SJSA1 (cell line): ENCODE data around the gene IER5. TPM values are rescaled to one million over a fixed set of nuclear protein-coding genes. Genes with fewer than 3 reads are reported as not detected.

Source experiments
- DNase-seq, 2 experiments: peaks; one replicate each; pipeline ENCODE4 v3.0.0-alpha.2; 2015 to 2020; ENCODE audit warnings: low spot score in 2 of 2, low read depth in 1 of 2
- H3K27ac ChIP-seq: fragments of 250-450 bp; sonication (Bioruptor Pico); 2 replicates; pipeline ENCODE4 v1.5.1; 2020; ENCODE audit warnings: mild to moderate bottlenecking, moderate library complexity
- H3K27me3 ChIP-seq: fragments of 250-450 bp; sonication (Bioruptor Pico); replicated peaks from 2 replicates; pipeline ENCODE4 v1.5.1; 2020; ENCODE audit warnings: mild to moderate bottlenecking, moderate library complexity
- H3K36me3 ChIP-seq: fragments of 250-450 bp; sonication (Bioruptor Pico); 2 replicates; pipeline ENCODE4 v1.5.1; 2020; ENCODE audit warnings: mild to moderate bottlenecking
- H3K4me1 ChIP-seq: fragments of 250-450 bp; sonication (Bioruptor Pico); replicated peaks from 2 replicates; pipeline ENCODE4 v1.6.1; 2021; ENCODE audit warnings: mild to moderate bottlenecking
- H3K4me3 ChIP-seq: fragments of 250-450 bp; sonication (Bioruptor Pico); 2 replicates; pipeline ENCODE4 v1.5.1; 2020; ENCODE audit warnings: mild to moderate bottlenecking
- H3K9me3 ChIP-seq: fragments of 250-450 bp; sonication (Bioruptor Pico); replicated peaks from 2 replicates; pipeline ENCODE4 v1.5.1; 2020; ENCODE audit warnings: mild to moderate bottlenecking
- total RNA-seq: library from RNA; depleted of rRNA; stranded (reverse); fragments of >200 nt; shearing (Covaris generic); gene quantifications from 2 replicates; pipeline ENCODE4 v1.2.3, GENCODE V29; 2014

IER5 gene
- total RNA-seq, 1 experiment from 2014 or later: 67.6 TPM

DNA sequence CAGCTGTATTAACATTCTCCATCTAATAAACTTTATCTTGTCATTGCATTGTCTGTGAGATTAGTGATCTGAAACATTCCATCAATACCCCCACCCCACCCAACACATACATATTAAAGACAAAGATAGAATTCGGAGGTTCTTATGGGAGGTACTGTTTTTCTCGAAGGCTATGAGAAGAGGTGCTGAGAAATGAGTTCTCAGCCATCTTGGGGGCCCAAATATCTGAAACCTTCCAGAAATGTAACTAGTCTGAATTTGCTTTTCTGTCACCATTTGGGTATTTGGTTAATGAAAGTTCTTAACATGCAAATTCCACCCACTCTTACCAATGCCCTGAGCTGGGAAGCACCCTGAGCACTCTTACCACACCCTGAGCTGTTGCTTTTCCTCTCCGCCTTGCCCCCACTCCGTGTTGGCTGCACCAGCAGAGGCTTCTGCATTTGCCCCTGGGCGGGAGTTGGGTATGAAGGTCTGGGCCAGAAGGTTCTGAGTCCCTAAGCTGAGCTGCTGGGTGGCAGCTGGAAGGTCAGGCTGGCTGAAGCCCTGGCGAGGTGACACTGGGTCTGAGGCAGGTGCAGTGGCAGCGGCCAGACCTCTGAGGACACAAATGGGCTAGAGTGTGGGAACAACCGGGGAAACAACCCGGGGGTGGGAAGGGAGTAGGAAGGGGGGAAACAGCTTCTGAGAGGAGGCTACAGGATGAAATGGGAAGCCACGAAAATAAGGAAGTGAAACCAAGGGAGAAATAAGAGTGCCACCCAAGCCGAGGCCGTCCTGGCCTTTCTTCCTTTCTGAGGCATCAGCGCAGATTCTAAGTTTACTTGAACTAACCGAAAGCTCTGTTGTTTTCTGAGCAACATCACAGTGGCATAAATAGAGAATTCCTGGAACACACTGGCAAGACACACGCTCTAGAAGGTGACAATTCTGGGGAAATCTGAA is 26.3 kb upstream of the IER5 start:
- Histone ChIP-seq H3K27me3 (no peaks in the 10 kb centered on the region), H3K9me3 (no peaks in the 10 kb centered on the region), H3K36me3 (no peaks in the 10 kb centered on the region), H3K4me3 (no peak overlapping the region), H3K27ac (peak overlapping the region; percentile 34), H3K4me1 (peaks cover 12% of the 10 kb centered on the region)
- no peak for DNase-seq

- Histone ChIP-seq H3K27ac (peak overlapping the region; percentile 34), H3K36me3 (no peaks in the 10 kb centered on the region), H3K27me3 (no peaks in the 10 kb centered on the region), H3K9me3 (no peaks in the 10 kb centered on the region), H3K4me3 (no peak overlapping the region), H3K4me1 (peaks cover 12% of the 10 kb centered on the region)
- no peak for DNase-seq
These were observed 25.6 kb upstream of the IER5 start for GRCh38 chr1:181062836-181063428.

- Histone ChIP-seq H3K27ac (no peak overlapping the region), H3K9me3 (no peaks in the 10 kb centered on the region), H3K4me3 (no peak overlapping the region), H3K4me1 (peaks cover 12% of the 10 kb centered on the region), H3K36me3 (no peaks in the 10 kb centered on the region), H3K27me3 (no peaks in the 10 kb centered on the region)
- DNase-seq: no peak
These were observed 24.4 kb upstream of the IER5 start for GRCh38 chr1:181064011-181064623.

- no peak overlapping the region for H3K27ac ChIP-seq
- no peak overlapping the region for H3K4me3 ChIP-seq
- no peaks in the 10 kb centered on the region for H3K9me3 ChIP-seq
- H3K36me3 ChIP-seq: no peaks in the 10 kb centered on the region
- H3K4me1 ChIP-seq: peaks cover 12% of the 10 kb centered on the region
- no peak for DNase-seq
- H3K27me3 ChIP-seq: no peaks in the 10 kb centered on the region
These were observed 23.8 kb upstream of the IER5 start for GRCh38 chr1:181064702-181065101.

GRCh38 chr1:181073638-181074037 is 14.9 kb upstream of the IER5 start:
- peak; percentile 62 to 83 for DNase-seq
- H3K4me3 ChIP-seq: no peak overlapping the region
- no peaks in the 10 kb centered on the region for H3K36me3 ChIP-seq
- H3K4me1 ChIP-seq: peaks cover 39% of the 10 kb centered on the region
- H3K27me3 ChIP-seq: no peaks in the 10 kb centered on the region
- no peaks in the 10 kb centered on the region for H3K9me3 ChIP-seq
- peak overlapping the region; percentile 38 for H3K27ac ChIP-seq

DNA sequence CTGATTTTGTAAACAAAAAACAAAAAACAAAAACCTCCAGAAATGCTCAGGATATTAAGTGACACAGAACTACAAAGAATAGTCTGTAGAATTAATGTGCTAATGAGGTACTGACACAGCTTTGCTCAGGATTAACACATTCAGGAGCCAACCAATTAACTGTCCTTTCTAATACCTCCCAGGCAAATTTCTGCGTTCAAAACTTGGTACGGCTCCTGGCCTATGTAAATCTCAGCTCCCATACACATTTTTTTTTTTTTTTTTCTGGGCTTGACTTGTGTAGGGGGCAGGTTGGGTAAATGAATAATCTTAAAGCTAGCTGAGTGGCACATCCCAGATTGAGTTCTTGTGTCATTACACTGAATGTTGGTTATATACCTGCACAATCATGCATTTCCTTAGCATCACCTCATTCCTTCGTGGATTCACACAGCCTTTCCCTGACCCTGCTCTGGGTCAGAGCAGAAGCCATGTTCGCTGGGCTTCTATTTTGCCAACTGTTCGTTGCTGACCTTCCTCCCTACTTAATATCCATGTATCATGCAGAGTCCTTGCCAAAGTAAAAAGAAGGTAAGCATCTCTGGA is 12.6 kb upstream of the IER5 start:
- H3K27ac ChIP-seq: no peak overlapping the region
- DNase-seq: no peak
- no peaks in the 10 kb centered on the region for H3K27me3 ChIP-seq
- no peaks in the 10 kb centered on the region for H3K9me3 ChIP-seq
- H3K4me3 ChIP-seq: no peak overlapping the region
- peaks cover 61% of the 10 kb centered on the region for H3K4me1 ChIP-seq
- H3K36me3 ChIP-seq: no peaks in the 10 kb centered on the region

GRCh38 chr1:181076852-181077251 is 11.6 kb upstream of the IER5 start:
- H3K4me3 ChIP-seq: no peak overlapping the region
- no peaks in the 10 kb centered on the region for H3K36me3 ChIP-seq
- DNase-seq: no peak
- no peaks in the 10 kb centered on the region for H3K9me3 ChIP-seq
- no peaks in the 10 kb centered on the region for H3K27me3 ChIP-seq
- peaks cover 71% of the 10 kb centered on the region for H3K4me1 ChIP-seq
- peak overlapping the region; percentile 98 for H3K27ac ChIP-seq

GRCh38 chr1:181077576-181078242 is 10.8 kb upstream of the IER5 start:
- Histone ChIP-seq H3K4me1 (peaks cover 75% of the 10 kb centered on the region), H3K27me3 (no peaks in the 10 kb centered on the region), H3K4me3 (no peak overlapping the region), H3K36me3 (no peaks in the 10 kb centered on the region), H3K27ac (peak overlapping the region; percentile 98), H3K9me3 (no peaks in the 10 kb centered on the region)
- DNase-seq: peak; percentile 76 to 89

DNA sequence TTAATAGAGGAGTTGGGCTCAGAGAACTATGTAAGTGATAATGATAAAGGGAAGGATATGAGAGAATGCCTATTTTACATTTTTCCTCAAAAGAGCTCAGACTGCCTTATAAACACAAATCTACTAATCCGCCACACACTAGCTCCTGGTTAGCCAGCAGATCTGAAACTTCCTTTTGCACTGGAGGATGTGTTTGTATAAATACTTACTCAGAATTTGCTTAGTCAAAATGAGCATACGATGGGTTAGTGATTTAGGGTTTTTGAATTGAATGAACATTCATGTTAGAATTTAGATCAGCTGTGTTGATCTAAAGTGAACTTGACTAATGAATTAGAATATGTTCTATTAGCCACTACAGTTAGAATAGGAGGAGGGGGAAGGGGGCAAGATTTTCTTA is 9.1 kb upstream of the IER5 start:
- Histone ChIP-seq H3K27me3 (no peaks in the 10 kb centered on the region), H3K27ac (peak overlapping the region; percentile 98), H3K36me3 (no peaks in the 10 kb centered on the region), H3K9me3 (no peaks in the 10 kb centered on the region), H3K4me1 (peaks cover 65% of the 10 kb centered on the region), H3K4me3 (no peak overlapping the region)
- DNase-seq: peak in 1 of 2 experiments; percentile 54

DNA sequence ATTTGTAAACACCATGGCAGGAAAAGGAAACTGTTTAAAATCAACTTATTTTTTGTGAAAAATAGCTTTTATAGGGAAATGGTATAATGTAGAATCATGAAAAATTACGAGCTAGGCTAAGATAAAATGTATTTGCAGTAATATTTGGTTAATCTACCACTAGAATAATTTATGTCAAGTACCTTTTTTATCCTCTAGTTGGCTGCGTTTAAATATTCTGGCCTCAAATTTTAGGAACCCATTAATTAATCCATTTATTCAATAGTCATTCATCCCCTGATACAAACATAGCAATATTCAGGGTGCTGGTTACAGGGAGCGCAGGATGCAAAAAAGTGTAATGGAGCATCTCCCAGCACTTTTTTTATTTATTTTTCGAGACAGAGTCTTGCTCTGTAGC is 8.6 kb upstream of the IER5 start:
- no peaks in the 10 kb centered on the region for H3K9me3 ChIP-seq
- H3K27me3 ChIP-seq: no peaks in the 10 kb centered on the region
- peaks cover 66% of the 10 kb centered on the region for H3K4me1 ChIP-seq
- no peak overlapping the region for H3K4me3 ChIP-seq
- H3K36me3 ChIP-seq: no peaks in the 10 kb centered on the region
- H3K27ac ChIP-seq: peak overlapping the region; percentile 98
- peak in 1 of 2 experiments; percentile 43 for DNase-seq

- peak overlapping the region; percentile 98 for H3K27ac ChIP-seq
- no peaks in the 10 kb centered on the region for H3K27me3 ChIP-seq
- no peaks in the 10 kb centered on the region for H3K9me3 ChIP-seq
- no peak overlapping the region for H3K4me3 ChIP-seq
- no peaks in the 10 kb centered on the region for H3K36me3 ChIP-seq
- DNase-seq: peak in 1 of 2 experiments; percentile 39
- H3K4me1 ChIP-seq: peaks cover 66% of the 10 kb centered on the region
These were observed 7.9 kb upstream of the IER5 start for GRCh38 chr1:181080556-181080955.

DNA sequence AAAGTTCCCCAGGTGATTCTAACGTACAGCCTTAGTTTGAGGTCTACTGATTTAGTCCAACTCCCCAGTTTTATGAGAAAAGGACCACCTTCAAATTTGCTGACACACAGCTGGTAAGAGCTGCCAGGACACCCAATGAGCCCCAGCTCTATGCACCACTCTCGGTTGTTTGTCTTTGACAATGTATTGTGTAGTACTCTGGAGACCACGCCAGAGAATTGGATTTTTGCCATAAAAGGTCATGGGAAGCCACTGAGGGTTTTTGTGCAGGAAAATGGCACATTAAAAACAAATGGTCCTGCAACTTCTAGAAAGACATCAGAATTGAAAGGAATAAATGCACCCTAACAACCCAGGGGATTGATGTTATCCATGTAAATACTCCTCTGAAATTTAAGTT is 7.1 kb upstream of the IER5 start:
- peak; percentile 81 to 82 for DNase-seq
- peaks cover 66% of the 10 kb centered on the region for H3K4me1 ChIP-seq
- H3K27ac ChIP-seq: peak overlapping the region; percentile 98
- H3K9me3 ChIP-seq: no peaks in the 10 kb centered on the region
- H3K4me3 ChIP-seq: no peak overlapping the region
- no peaks in the 10 kb centered on the region for H3K36me3 ChIP-seq
- no peaks in the 10 kb centered on the region for H3K27me3 ChIP-seq

DNA sequence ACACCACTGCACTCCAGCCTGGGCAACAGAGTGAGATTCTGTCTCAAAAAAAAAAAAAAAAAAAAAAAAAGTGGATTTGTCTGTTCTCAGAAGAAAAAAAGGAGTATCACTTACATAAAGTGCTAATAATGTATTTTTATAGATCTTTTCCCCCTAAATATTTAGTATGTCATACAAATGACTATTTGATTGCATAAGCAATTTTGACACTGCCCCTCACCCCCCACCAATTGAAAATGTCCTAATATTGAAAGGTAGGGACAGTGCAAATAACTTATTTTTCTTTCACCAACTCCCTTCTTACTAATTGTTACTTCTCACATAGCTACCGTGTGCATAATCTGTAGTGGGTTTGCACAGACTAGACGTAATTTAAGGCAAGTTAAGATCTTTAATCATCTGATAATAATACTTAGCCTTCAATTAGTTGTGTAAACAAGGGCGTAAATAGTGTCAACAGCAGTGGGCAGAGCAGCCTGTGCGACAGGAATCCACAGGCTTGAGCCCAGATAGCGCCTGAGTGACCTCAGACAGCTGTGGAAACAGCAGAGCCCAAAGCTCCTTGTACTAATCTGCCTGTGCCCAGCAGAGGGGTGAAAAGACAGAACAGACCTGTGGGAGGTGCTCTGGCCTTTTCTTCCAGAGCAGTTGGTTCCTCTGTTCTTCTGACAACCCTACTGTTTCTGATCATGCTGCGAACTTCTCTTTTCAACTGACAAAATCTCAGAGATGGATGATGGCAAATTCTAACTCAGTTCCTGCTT is 4.5 kb upstream of the IER5 start:
- Histone ChIP-seq H3K4me3 (no peak overlapping the region), H3K27me3 (no peaks in the 10 kb centered on the region), H3K9me3 (no peaks in the 10 kb centered on the region), H3K36me3 (peaks cover 4% of the 10 kb centered on the region), H3K27ac (no peak overlapping the region), H3K4me1 (peaks cover 58% of the 10 kb centered on the region)
- peak in 1 of 2 experiments; percentile 32 for DNase-seq
